Islet of Langerhans (tissue), 1 donor: ENCODE data around the gene ZNF497.
"Not testable (repeated sequence)": the region's sequence is repeated elsewhere in the genome, so short reads cannot be mapped to it uniquely, and the experiment has no call there.

ENCODE experiments used
- FAIRE-seq: peaks from one replicate; lab custom pipeline; 2011; peaks lifted over from hg19 to GRCh38; lab: Jason Lieb, UNC

The ZNF497 gene

GRCh38 chr19:58346961-58347929 is 15.3 kb downstream of the ZNF497 start:
- no peak for FAIRE-seq

GRCh38 chr19:58345558-58345957 is 17.0 kb downstream of the ZNF497 start:
- FAIRE-seq = no peak

- FAIRE-seq = no peak
Observed at GRCh38 chr19:58338825-58339558, 23.6 kb downstream of the ZNF497 start.

- FAIRE-seq = no peak
Observed at GRCh38 chr19:58338336-58338735, 24.2 kb downstream of the ZNF497 start.

GRCh38 chr19:58336820-58337219 is 25.7 kb downstream of the ZNF497 start:
- FAIRE-seq = no peak

GRCh38 chr19:58336216-58336615 is 26.3 kb downstream of the ZNF497 start:
- FAIRE-seq = no peak

GRCh38 chr19:58335630-58336029 is 26.9 kb downstream of the ZNF497 start:
- no peak for FAIRE-seq

- no peak for FAIRE-seq
Observed at GRCh38 chr19:58334691-58335249, 27.8 kb downstream of the ZNF497 start.

GRCh38 chr19:58332697-58333096 is 29.9 kb downstream of the ZNF497 start:
- no peak for FAIRE-seq

GRCh38 chr19:58330458-58330857 is 32.1 kb downstream of the ZNF497 start:
- no peak for FAIRE-seq

GRCh38 chr19:58328999-58329398 is 33.6 kb downstream of the ZNF497 start:
- no peak for FAIRE-seq

GRCh38 chr19:58326914-58327726 is 35.4 kb downstream of the ZNF497 start, which contains the start of gene ZSCAN22:
ZSCAN22 (plus strand) TSS chr19:58326994; CDS start chr19:58334803, 7,809 bp downstream.
- FAIRE-seq = no peak

- no peak for FAIRE-seq
Observed at GRCh38 chr19:58326501-58326913, 36.0 kb downstream of the ZNF497 start.

- FAIRE-seq = no peak
Observed at GRCh38 chr19:58325311-58326022, 37.1 kb downstream of the ZNF497 start.

GRCh38 chr19:58319241-58319640 is 43.3 kb downstream of the ZNF497 start:
- no peak for FAIRE-seq

GRCh38 chr19:58318297-58318696 is 44.3 kb downstream of the ZNF497 start:
- no peak for FAIRE-seq

GRCh38 chr19:58317476-58318072 is 45.0 kb downstream of the ZNF497 start:
- FAIRE-seq = no peak

- FAIRE-seq = no peak
Observed at GRCh38 chr19:58315580-58315979, 47.0 kb downstream of the ZNF497 start.

- FAIRE-seq = no peak
Observed at GRCh38 chr19:58311345-58311865, 51.1 kb downstream of the ZNF497 start.

GRCh38 chr19:58310685-58311084 is 51.9 kb downstream of the ZNF497 start:
- not testable (repeated sequence) for FAIRE-seq

GRCh38 chr19:58307736-58308135 is 54.8 kb downstream of the ZNF497 start:
- FAIRE-seq = no peak
